GM19395 (cell line): Measurements from ENCODE around the gene TCEAL4.
"Not testable (repeated sequence)": the region's sequence is repeated elsewhere in the genome, so short reads cannot be mapped to it uniquely, and the experiment has no call there.

Experiments used
- ATAC-seq: cut with Tn5 transposase; IDR thresholded peaks from one replicate; pipeline ENCODE4 v1.9.1; 2021; ENCODE audit warnings: mild to moderate bottlenecking, moderate library complexity; ENCODE audit not compliant: unreplicated experiment

Gene TCEAL4

GRCh38 chrX:103586659-103587058 is 1.3 kb downstream of the TCEAL4 start:
- ATAC-seq: no peak

DNA sequence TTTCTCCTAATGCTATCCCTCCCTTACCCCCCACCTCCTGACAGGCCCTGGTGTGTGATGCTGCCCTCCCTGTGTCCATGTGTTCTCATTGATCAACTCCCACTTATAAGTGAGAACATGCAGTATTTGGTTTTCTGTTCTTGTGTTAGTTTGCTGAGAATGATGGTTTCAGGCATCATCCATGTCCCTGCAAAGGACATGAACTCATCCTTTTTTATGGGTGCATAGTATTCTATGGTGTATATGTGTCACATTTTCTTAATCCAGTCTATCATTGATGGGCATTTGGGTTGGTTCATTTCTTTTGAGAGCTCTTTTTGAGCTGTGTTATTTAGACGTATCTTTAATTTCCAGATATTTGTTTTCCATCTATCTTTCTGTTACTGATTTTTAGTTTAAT is 7.0 kb downstream of the TCEAL4 start:
- ATAC-seq: not testable (repeated sequence)

DNA sequence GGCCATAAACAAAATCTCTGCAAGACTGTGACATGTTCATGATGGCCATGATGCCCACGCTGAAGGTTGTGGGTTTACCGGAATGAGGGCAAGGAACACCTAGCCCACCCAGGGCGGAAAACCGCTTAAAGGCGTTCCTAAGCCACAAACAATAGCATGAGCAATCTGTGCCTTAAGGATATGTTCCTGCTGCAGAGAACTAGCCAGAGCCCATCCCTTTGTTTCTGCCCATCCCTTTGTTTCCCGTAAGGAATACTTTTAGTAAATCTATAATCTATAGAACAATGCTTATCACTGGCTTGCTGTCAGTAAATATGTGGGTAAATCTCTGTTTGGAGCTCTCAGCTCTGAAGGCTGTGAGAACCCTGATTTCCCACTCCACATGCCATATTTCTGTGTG is 9.9 kb downstream of the TCEAL4 start:
- not testable (repeated sequence) for ATAC-seq

DNA sequence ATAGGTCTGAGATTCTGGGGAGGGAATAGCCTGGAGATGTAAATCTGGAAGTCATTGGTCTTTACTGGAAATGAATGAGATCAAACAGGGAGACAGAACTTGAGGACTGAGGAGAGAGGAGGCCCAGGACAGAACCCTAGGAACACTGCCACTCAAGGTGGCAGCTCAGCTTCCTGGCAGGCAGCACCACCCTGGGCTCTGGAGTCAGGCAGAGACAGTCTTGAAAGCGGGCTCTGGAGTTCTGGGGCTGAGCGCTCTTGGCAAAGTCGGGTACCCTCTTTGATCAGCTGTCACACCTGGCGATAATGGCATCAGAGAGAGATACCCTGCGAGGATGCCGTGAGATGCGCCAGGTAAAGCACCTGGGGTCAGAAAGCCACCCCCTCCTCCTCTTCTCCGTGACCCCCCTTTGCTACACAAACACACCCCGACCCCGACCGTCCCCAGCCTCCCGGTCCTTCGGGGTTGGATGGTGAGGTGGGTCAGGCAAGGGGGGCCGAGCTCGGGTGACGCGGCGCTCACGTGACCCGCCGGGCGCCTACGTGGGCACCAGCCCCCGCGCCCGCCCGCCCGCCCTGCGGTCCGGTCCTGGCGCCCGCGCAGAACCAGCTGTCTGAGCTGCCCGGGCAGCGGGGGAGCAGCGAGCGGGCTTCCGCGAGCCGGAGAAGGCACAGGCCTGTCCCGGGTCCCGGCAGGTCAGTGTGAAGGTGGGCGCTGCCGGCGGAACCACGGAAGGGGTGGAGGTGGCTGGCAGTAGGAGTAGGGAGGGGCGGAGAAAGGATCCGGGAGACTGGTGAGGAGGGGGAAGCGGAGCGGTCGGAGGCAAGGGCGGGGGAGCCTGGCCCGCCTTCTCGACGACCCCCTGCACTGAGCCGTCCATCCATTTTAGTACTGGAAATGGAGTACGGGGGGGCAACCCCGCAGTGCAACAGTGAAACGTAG is 22.3 kb downstream of the TCEAL4 start, which contains the start of gene TCEAL3:
TSS of gene TCEAL3 (plus strand) at position 600 of the 942 bp plus-strand sequence. CDS start 1,102 bp downstream, outside the sequence.
- ATAC-seq: peak; percentile 64

DNA sequence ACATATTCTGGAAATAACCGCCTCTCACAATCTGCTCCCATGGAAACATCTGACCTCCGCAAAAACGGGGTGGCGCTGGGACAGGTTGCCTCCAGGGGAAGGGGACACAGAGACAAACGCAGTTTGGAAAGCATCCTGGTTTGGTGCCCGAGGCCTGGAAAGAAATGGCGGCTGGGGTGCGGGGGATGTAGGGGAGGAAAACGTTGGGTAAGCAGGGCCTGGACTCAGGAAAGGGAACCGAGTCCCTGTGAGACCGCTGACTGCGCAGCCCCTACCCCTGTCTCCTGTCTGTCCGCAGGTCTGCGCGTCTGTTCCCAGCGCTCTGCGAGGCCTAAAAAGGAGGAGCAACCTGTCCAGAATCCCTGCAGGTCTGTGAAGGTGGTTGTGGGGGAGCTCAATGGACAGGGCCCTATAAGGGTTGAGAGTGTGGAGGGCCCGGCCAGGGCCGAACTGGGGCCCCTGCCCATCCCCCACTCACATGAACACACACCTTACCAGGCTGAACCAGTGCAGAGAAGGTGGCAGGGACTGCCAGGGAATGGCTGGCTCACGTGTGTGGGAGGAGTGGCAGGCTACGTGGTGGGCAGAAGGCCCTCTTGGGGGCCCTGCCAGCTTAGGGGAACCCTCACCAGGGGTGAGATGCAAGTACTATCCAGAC is 23.1 kb downstream of the TCEAL4 start:
- ATAC-seq: peak; percentile 41

GRCh38 chrX:103610282-103610681 is 25.0 kb downstream of the TCEAL4 start:
- ATAC-seq: no peak

DNA sequence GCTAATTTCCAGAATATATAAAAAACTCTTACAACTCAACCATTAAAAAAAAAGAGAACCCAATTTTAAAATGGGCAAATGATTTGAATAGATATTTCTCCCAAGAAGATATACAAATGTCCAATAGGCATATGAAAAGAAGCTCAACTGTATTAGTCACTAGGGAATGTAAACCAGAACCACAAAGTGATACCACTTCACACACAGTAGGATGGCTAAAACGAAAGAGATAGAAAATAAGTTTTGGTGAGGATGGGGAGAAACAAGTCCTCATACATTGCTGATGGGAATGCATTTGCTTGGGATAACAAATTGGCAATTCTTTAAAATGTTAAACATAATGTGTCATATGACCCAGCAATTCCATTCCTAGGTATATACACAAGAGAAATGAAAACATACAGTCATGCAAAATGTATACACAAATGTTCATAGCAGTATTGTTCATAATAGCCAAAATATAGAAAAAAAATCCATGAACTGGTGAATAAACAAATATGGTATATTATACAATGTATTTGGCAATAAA is 28.1 kb downstream of the TCEAL4 start:
- ATAC-seq: no peak

- no peak for ATAC-seq
Measured at GRCh38 chrX:103614999-103615398, 29.7 kb downstream of the TCEAL4 start.

DNA sequence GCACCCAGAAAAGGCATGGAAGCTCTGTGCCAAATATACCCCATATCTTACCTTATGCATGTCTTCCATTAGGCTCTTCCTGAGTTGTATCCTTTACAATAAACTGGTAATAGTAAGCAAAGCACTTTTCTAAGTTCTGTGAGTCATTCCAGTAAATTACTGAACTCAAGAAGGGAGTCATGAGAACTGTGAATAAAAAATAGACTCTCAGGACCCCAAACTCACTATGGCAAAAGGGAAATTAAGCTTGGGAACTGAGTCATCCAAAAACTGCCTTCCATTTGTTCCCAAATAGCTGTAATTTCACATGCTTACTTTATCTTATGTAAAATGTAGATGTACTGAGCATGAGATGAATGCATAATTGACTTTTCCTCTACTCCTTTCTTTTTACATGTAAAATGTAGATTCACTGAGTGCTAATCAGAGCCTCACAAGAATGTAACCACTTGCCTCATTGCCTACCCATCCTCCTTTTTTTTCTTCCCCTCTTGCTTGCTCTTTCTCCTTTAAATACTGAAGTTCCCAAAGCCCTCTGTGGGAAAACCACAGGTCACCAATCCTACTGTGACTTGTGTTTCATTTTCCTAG is 30.6 kb downstream of the TCEAL4 start:
- ATAC-seq: no peak

- no peak for ATAC-seq
Measured at GRCh38 chrX:103616676-103617186, 31.4 kb downstream of the TCEAL4 start.

DNA sequence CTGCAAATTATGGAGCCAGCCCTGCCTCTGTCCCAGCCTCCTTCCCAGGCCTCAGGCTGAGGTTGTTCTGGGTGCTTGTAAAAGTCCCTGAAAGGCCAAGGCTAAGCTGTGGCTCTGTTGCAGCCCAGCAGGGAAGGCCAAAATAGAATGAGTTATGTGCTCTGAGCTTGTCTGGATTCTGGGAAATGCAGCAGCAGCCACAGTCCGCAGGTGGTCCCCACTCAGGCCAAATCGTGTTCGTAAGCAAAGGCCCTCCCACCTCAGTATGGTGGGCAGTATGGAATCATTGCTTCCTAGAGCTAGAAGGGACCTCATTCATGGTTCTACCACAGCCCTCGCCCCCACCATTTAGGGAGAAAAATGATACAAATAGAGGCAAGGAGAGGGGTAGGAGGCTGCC is 38.8 kb downstream of the TCEAL4 start:
- no peak for ATAC-seq

GRCh38 chrX:103626855-103627254 is 41.5 kb downstream of the TCEAL4 start:
- ATAC-seq: no peak

- peak; percentile 70 for ATAC-seq
Measured at GRCh38 chrX:103628386-103629317, 43.3 kb downstream of the TCEAL4 start, which contains the start of gene TCEAL1. TCEAL1 (plus strand) TSS chrX:103628975; CDS start chrX:103629917, 942 bp downstream.

DNA sequence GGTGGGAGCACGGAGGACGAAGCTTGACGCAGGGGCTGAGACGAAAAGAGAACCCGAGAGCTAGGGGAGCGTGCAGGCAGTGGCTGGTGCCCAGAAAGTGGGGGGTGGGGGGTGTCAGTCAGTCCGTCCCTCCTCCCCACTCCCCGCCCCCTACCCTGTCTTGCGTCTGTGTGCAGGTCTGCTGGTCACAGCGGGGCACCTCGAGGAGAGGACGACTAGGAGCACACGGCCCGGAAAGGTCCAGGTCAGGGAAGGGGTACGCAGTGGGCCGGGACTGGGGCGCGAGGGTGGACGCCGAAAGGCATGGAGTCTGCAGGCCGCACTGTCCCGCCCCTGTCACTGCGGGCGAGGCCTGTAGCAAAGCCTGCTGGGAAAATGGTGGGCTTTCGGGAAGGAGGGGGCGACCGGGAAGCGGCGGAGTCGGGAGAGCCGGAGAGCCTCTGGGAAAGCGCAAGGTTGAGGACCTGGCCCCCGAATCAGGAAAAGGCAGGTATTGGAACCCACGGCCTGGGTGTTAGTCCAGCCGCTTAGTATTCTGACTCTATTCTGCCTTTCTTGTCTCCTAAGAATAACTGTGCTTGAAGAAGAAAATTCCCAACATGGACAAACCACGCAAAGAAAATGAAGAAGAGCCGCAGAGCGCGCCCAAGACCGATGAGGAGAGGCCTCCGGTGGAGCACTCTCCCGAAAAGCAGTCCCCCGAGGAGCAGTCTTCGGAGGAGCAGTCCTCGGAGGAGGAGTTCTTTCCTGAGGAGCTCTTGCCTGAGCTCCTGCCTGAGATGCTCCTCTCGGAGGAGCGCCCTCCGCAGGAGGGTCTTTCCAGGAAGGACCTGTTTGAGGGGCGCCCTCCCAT is 44.2 kb downstream of the TCEAL4 start:
- peak; percentile 49 for ATAC-seq

GRCh38 chrX:103630171-103630511 is 44.8 kb downstream of the TCEAL4 start:
- ATAC-seq: peak; percentile 5

- ATAC-seq: no peak
Measured at GRCh38 chrX:103631145-103631544, 45.8 kb downstream of the TCEAL4 start.

DNA sequence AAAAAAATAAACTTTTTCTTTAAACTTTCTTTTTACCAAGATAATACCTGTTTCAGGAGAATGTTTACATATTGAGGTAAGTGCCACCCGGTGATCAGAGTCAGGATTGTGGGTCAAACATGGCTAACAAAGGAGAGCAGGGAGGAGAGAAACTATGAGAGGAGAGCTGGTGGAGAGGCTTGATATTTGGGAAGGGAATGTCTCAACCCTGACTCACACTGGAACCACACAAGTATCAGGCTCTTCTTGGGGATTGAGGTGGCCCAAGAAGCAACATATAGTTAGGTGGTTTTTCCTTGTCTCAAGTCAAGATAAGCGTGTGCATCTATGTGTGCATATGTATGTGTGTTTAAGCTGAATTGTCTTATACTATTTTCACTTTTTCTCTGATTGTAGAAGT is 50.1 kb downstream of the TCEAL4 start:
- no peak for ATAC-seq
